HepG2 (cell line): ENCODE data around the gene CAND1.

Experiments
- ZBTB33 ChIP-seq: sonication (generic); formaldehyde crosslinking; IDR thresholded peaks from 2 replicates; pipeline ENCODE4 v1.4.0; 2020; ENCODE audit warnings: missing genetic modification reagents
- ZC3H4 ChIP-seq: sonication (generic); formaldehyde crosslinking; IDR thresholded peaks from 2 replicates; pipeline ENCODE4 v1.4.0; 2020; ENCODE audit warnings: missing genetic modification reagents, borderline replicate concordance
- ZNF350 ChIP-seq: sonication (generic); formaldehyde crosslinking; IDR thresholded peaks from 2 replicates; pipeline ENCODE4 v1.4.0; 2020; ENCODE audit warnings: mild to moderate bottlenecking, low read depth, missing genetic modification reagents, borderline replicate concordance
- ZNF530 ChIP-seq: sonication (generic); formaldehyde crosslinking; IDR thresholded peaks from 2 replicates; pipeline ENCODE4 v1.5.0; 2020; ENCODE audit warnings: low read depth, mild to moderate bottlenecking, missing genetic modification reagents

GRCh38 chr12:67318786-67319185 is 49.6 kb downstream of the CAND1 start:
- TF ChIP-seq ZC3H4 (CRISPR knock-in tag) (no peak), ZNF530 (CRISPR knock-in tag) (no peak), ZBTB33 (no peak), ZNF350 (CRISPR knock-in tag) (no peak)
